Ovary (tissue), 3 donors: ENCODE results near the gene BTRC.

Experiments used
- POLR2A ChIP-seq: fragments of 450-650 bp; IDR thresholded peaks from one replicate; pipeline ENCODE4 v1.6.1; 2017; ENCODE audit warnings: antibody characterized with exemption, mild to moderate bottlenecking, moderate library complexity
- TF ChIP-seq, protein P1 (sequence below), 3 donors: fragments of 450-650 bp in 2 of 3; fragments of 200-600 bp in 1 of 3; IDR thresholded peaks; one replicate each; pipeline versions ENCODE4 v1.5.1 to v1.8.0; 2016 to 2022; ENCODE audit warnings: antibody characterized with exemption in 3 of 3, mild to moderate bottlenecking in 1 of 3
- donor health status: DM: no; HTN: no; CAD: no.

DNA sequence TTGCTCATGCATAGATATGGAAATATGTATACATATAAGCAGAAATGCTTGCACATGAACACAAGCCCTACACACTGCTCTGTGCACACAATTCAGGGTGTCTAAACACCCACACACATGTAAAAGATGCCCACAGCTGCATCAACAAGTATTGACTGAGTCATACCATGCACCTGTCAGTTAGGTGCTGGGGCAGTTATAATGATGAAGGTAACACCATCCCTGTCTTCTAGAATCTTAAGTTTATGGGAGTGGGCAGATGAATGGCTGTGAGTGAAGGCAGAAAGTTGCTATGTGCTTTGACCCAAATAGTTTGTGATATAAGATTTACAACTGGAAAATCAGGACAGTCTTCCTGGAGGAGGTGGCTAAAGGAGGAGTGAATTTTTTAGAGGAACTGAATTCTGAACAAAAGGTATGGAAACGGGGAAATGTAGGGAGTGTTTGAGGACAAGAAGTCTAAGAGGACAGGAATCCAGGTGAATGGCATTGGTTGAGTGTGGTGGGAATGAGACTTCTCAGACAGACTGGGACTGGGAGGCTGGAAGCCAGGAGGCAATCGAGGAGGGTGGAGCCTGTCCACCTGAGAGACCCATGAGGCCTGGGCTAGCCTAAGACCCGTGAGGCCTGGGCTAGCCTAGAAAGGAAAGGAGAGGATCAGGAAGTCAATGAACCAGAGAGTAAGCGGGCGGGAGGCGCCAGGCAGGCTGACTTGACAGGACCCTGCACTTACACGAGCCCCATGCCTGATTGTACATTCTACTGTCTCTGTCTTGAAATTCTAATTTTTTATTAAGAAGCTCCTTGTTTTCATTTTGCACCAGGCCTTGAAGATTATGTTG is 213.4 kb downstream of the BTRC start:
- TF ChIP-seq, protein P1, sequence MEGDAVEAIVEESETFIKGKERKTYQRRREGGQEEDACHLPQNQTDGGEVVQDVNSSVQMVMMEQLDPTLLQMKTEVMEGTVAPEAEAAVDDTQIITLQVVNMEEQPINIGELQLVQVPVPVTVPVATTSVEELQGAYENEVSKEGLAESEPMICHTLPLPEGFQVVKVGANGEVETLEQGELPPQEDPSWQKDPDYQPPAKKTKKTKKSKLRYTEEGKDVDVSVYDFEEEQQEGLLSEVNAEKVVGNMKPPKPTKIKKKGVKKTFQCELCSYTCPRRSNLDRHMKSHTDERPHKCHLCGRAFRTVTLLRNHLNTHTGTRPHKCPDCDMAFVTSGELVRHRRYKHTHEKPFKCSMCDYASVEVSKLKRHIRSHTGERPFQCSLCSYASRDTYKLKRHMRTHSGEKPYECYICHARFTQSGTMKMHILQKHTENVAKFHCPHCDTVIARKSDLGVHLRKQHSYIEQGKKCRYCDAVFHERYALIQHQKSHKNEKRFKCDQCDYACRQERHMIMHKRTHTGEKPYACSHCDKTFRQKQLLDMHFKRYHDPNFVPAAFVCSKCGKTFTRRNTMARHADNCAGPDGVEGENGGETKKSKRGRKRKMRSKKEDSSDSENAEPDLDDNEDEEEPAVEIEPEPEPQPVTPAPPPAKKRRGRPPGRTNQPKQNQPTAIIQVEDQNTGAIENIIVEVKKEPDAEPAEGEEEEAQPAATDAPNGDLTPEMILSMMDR (IDR thresholded peaks at IDR 0.05) = no peak
- TF ChIP-seq POLR2A = no peak
